ENCODE measurements around the gene SAMD4B. TPM values are rescaled to one million over a fixed set of nuclear protein-coding genes. Genes with fewer than 3 reads are reported as not detected.

SAMD4B gene
- total RNA-seq, 1 experiment from 2014 or later, result 135 TPM

DNA sequence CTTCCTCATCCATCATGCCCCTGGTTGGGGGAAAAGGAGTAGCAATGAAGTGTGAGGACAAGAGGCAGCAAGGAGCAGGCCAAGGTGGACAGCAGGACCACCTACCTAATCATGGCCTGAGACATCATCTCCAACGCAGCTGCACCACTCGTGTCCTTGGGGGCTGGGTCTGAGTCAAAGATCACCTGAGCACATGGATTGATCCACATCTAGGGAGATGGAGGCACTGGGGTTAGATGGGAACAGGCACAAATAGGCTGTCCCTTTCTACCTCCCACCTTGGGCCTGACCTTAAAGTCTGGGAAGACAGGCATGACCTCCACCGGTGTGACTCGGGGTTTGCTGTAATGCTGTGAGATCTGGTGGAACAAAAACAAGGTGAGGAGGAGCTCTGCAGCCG lies 46.4 kb downstream of the SAMD4B start:
- Histone ChIP-seq H4K91ac (ENCODE audit: insufficient read length, low read depth, low read length) (no peak overlapping the region), H4K8ac (replicated peaks; ENCODE audit: insufficient read length, low read depth, low read length) (no peak overlapping the region), H3K56ac (ENCODE audit: insufficient read length, low read depth, low read length) (no peak overlapping the region), H2BK120ac (ENCODE audit: low read depth, low read length, poor library complexity, severe bottlenecking) (no peak overlapping the region), H3K27me3 (ENCODE audit: insufficient read depth, low read length) (no peaks in the 10 kb centered on the region), H3K9me3 (ENCODE audit: control insufficient read depth, low read depth, low read length) (no peaks in the 10 kb centered on the region), H3K18ac (ENCODE audit: insufficient read length, low read depth, low read length) (no peak overlapping the region), H3K27ac (ENCODE audit: insufficient read length, low read depth, low read length) (no peak overlapping the region), H3K14ac (ENCODE audit: insufficient read depth, low read length) (no peak overlapping the region), H2BK5ac (ENCODE audit: insufficient read length, low read length) (no peak overlapping the region), H2BK20ac (ENCODE audit: low read depth, low read length, poor library complexity, severe bottlenecking) (no peak overlapping the region), H2BK12ac (ENCODE audit: insufficient read length, low read depth, low read length) (no peak overlapping the region), H4K20me1 (ENCODE audit: control insufficient read depth, insufficient read depth, insufficient read length) (no peaks in the 10 kb centered on the region), H3K9ac (ENCODE audit: extremely low read depth, insufficient read length, low read length) (no peak overlapping the region), H3K23me2 (ENCODE audit: insufficient read length, low read depth, low read length, poor library complexity, severe bottlenecking) (no peaks in the 10 kb centered on the region), H2AFZ (ENCODE audit: low read length) (no peak overlapping the region), H2AK5ac (ENCODE audit: insufficient read length, low read length) (no peak overlapping the region), H3K4ac (ENCODE audit: low read depth, low read length) (no peak overlapping the region), H4K5ac (ENCODE audit: insufficient read length, low read depth, low read length) (no peak overlapping the region), H3K79me1 (ENCODE audit: insufficient read depth, low read depth, low read length, poor library complexity, severe bottlenecking) (no peaks in the 10 kb centered on the region), H3K4me1 (ENCODE audit: insufficient read depth, low read length) (no peaks in the 10 kb centered on the region), H3K23ac (ENCODE audit: insufficient read length, low read depth, low read length) (no peak overlapping the region), H3K79me2 (ENCODE audit: insufficient read depth, low read length) (no peaks in the 10 kb centered on the region), H2BK15ac (ENCODE audit: low read depth, low read length) (no peak overlapping the region), H3K4me2 (ENCODE audit: insufficient read depth, insufficient read length, low read length) (no peak overlapping the region), H3T11ph (ENCODE audit: low read length) (no peak overlapping the region)
- no peak for DNase-seq
- no CpG with 5 or more reads among the region's 5 CpGs for WGBS (ENCODE audit: extremely low coverage, insufficient read length, low lambda C conversion rate)
- H3K9me3 Mint-ChIP-seq, result no peaks in the 10 kb centered on the region
- H3K4me1 Mint-ChIP-seq, result peaks cover 13 to 18% of the 10 kb centered on the region in 2 experiments
- H3K27ac Mint-ChIP-seq, result no peak overlapping the region
- H3K36me3 Mint-ChIP-seq (ENCODE audit: insufficient read depth in 1 of 3, low read depth in 3 of 3), result peaks cover 40 to 65% (median 63%) of the 10 kb centered on the region in 3 experiments
- TF ChIP-seq, protein P1, sequence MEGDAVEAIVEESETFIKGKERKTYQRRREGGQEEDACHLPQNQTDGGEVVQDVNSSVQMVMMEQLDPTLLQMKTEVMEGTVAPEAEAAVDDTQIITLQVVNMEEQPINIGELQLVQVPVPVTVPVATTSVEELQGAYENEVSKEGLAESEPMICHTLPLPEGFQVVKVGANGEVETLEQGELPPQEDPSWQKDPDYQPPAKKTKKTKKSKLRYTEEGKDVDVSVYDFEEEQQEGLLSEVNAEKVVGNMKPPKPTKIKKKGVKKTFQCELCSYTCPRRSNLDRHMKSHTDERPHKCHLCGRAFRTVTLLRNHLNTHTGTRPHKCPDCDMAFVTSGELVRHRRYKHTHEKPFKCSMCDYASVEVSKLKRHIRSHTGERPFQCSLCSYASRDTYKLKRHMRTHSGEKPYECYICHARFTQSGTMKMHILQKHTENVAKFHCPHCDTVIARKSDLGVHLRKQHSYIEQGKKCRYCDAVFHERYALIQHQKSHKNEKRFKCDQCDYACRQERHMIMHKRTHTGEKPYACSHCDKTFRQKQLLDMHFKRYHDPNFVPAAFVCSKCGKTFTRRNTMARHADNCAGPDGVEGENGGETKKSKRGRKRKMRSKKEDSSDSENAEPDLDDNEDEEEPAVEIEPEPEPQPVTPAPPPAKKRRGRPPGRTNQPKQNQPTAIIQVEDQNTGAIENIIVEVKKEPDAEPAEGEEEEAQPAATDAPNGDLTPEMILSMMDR (conservative IDR thresholded peaks at IDR 0.05), result no peak
- no peaks in the 10 kb centered on the region for H3K27me3 Mint-ChIP-seq (ENCODE audit: low read depth)
- peak overlapping the region; percentile 15 to 34; a peak in 3 of 5 replicates for H3K4me3 Mint-ChIP-seq
